HL-60 (cell line): ENCODE results near the gene CACNA2D3.

ENCODE experiments used
- CTCF ChIP-seq: IDR thresholded peaks from one replicate; pipeline ENCODE4 v1.5.1; 2011; ENCODE audit warnings: low read length, control low read depth, inconsistent platforms; ENCODE audit not compliant: insufficient read depth
- GABPA ChIP-seq: IDR thresholded peaks from 2 replicates; pipeline ENCODE4 v1.6.1; 2012; ENCODE audit warnings: low read depth
- POLR2AphosphoS5 ChIP-seq: IDR thresholded peaks from 2 replicates; pipeline ENCODE4 v1.6.1; 2012; ENCODE audit warnings: low read depth
- REST ChIP-seq: IDR thresholded peaks from 2 replicates; pipeline ENCODE4 v1.6.1; 2012; ENCODE audit warnings: low read depth; ENCODE audit not compliant: insufficient replicate concordance

DNA sequence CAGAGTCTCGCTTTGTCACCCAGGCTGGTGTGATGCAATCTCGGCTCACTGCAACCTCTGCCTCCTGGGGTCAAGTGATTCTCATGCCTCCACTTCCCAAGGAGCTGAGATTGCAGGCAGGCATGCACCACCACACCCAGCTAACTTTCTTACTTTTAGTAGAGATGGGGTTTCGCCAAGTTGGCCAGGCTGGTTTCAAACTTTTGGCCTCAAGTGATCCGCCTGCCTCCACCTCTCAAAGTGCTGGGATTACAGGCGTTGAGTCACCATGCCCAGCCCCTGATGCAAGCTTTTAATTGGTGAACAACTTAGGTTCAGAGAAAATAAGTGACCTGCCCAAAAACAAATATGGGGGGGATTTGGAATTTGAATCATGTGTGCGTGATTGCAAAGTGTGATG, 559.4 kb downstream of the CACNA2D3 start:
- TF ChIP-seq CTCF (no peak), POLR2AphosphoS5 (no peak), REST (no peak), GABPA (no peak)
